ENCODE results near the gene CFAP92. TPM values are rescaled to one million over a fixed set of nuclear protein-coding genes. Genes with fewer than 3 reads are reported as not detected.
A peak's percentile ranks its signal among the peaks of the same experiment; 100 is the strongest.

CFAP92 gene
- total RNA-seq, 1 experiment from 2014 or later = 0.18 TPM

- 0 out of 2 replicates have a peak, but pooled peaks cover 2% of the 10 kb centered on the region for H3K27me3 ChIP-seq (ENCODE audit: control insufficient read depth, insufficient read depth, low read length)
- ChIA-PET CTCF (interaction anchor here (0.6 kb wide), 1 partner anchor 375 kb away, joined by 13 read pairs; no protein-coding TSS in a partner anchor), POLR2A (interaction anchor here (0.6 kb wide), 1 partner anchor 236 kb away, joined by 4 read pairs; no protein-coding TSS in a partner anchor)
- in situ Hi-C loops (cut with HindIII; ENCODE audit: low pct_unique_long_range_greater_than_20kb, low sequenced_read_pairs) (no loop called here), intact Hi-C loops (cut with micrococcal nuclease; ENCODE audit: unreplicated experiment) (no loop called here)
- H3K4me1 ChIP-seq (ENCODE audit: control insufficient read depth, insufficient read depth, low read length) = no peaks in the 10 kb centered on the region
- DNase-seq (ENCODE audit: low read depth, low spot score) = no peak
- peak; percentile 43; the same call in 1 of the 2 replicates for ATAC-seq
- H3K4me3 ChIP-seq (ENCODE audit: low read depth in 2 of 2, low read length in 2 of 2) = no peak overlapping the region
- H3K36me3 ChIP-seq (ENCODE audit: control insufficient read depth, insufficient read depth, low read length) = no peaks in the 10 kb centered on the region
- no peak overlapping the region for H3K27ac ChIP-seq (ENCODE audit: low read length)
- BruUV-seq (replicated peaks) = no TSS peak
- no peaks in the 10 kb centered on the region; the same call in 1 of the 2 replicates for H3K9me3 ChIP-seq (ENCODE audit: control insufficient read depth, insufficient read depth, low read depth, low read length)
- TF ChIP-seq, protein P1, sequence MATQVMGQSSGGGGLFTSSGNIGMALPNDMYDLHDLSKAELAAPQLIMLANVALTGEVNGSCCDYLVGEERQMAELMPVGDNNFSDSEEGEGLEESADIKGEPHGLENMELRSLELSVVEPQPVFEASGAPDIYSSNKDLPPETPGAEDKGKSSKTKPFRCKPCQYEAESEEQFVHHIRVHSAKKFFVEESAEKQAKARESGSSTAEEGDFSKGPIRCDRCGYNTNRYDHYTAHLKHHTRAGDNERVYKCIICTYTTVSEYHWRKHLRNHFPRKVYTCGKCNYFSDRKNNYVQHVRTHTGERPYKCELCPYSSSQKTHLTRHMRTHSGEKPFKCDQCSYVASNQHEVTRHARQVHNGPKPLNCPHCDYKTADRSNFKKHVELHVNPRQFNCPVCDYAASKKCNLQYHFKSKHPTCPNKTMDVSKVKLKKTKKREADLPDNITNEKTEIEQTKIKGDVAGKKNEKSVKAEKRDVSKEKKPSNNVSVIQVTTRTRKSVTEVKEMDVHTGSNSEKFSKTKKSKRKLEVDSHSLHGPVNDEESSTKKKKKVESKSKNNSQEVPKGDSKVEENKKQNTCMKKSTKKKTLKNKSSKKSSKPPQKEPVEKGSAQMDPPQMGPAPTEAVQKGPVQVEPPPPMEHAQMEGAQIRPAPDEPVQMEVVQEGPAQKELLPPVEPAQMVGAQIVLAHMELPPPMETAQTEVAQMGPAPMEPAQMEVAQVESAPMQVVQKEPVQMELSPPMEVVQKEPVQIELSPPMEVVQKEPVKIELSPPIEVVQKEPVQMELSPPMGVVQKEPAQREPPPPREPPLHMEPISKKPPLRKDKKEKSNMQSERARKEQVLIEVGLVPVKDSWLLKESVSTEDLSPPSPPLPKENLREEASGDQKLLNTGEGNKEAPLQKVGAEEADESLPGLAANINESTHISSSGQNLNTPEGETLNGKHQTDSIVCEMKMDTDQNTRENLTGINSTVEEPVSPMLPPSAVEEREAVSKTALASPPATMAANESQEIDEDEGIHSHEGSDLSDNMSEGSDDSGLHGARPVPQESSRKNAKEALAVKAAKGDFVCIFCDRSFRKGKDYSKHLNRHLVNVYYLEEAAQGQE (IDR thresholded peaks at IDR 0.05; ENCODE audit: insufficient read depth in 1 of 2, low read depth in 2 of 2, low read length in 1 of 2) = no peak
- TF ChIP-seq POLR2AphosphoS5 (IDR thresholded peaks at IDR 0.05; ENCODE audit: low read depth, low read length) (no peak), SIN3A (IDR thresholded peaks at IDR 0.05; ENCODE audit: borderline replicate concordance, insufficient read depth, low read depth, low read length) (no peak), TCF7L2 (IDR thresholded peaks at IDR 0.05; ENCODE audit: low read depth, low read length) (no peak), CTCF (IDR thresholded peaks at IDR 0.05) (no peak)
These were observed 60.5 kb downstream of the CFAP92 start for GRCh38 chr3:128933213-128933921.

GRCh38 chr3:128932516-128933212 is 61.2 kb downstream of the CFAP92 start:
- ChIA-PET POLR2A (no interaction called here), CTCF (interaction anchor here (0.6 kb wide), 1 partner anchor 375 kb away, joined by 13 read pairs; no protein-coding TSS in a partner anchor)
- no peak for ATAC-seq
- BruUV-seq (replicated peaks) = no TSS peak
- in situ Hi-C loops (cut with HindIII; ENCODE audit: low pct_unique_long_range_greater_than_20kb, low sequenced_read_pairs) (no loop called here), intact Hi-C loops (cut with micrococcal nuclease; ENCODE audit: unreplicated experiment) (no loop called here)
- no peak for DNase-seq (ENCODE audit: low read depth, low spot score)
- 0 out of 2 replicates have a peak, but pooled peaks cover 2% of the 10 kb centered on the region for H3K27me3 ChIP-seq (ENCODE audit: control insufficient read depth, insufficient read depth, low read length)
- H3K4me3 ChIP-seq (ENCODE audit: low read depth in 2 of 2, low read length in 2 of 2) = no peak overlapping the region
- no peaks in the 10 kb centered on the region for H3K4me1 ChIP-seq (ENCODE audit: control insufficient read depth, insufficient read depth, low read length)
- no peaks in the 10 kb centered on the region for H3K36me3 ChIP-seq (ENCODE audit: control insufficient read depth, insufficient read depth, low read length)
- H3K9me3 ChIP-seq (ENCODE audit: control insufficient read depth, insufficient read depth, low read depth, low read length) = no peaks in the 10 kb centered on the region; the same call in 1 of the 2 replicates
- TF ChIP-seq CTCF (IDR thresholded peaks at IDR 0.05) (no peak), TCF7L2 (IDR thresholded peaks at IDR 0.05; ENCODE audit: low read depth, low read length) (no peak), SIN3A (IDR thresholded peaks at IDR 0.05; ENCODE audit: borderline replicate concordance, insufficient read depth, low read depth, low read length) (no peak), POLR2AphosphoS5 (IDR thresholded peaks at IDR 0.05; ENCODE audit: low read depth, low read length) (no peak)
- TF ChIP-seq, protein P1 (IDR thresholded peaks at IDR 0.05; ENCODE audit: insufficient read depth in 1 of 2, low read depth in 2 of 2, low read length in 1 of 2) = no peak
- H3K27ac ChIP-seq (ENCODE audit: low read length) = no peak overlapping the region

Data from Panc1 (cell line).